ENCODE data around the gene PPP1R16B.

- TF ChIP-seq CTCF (IDR thresholded peaks at IDR 0.05) (no peak), HEYL (CRISPR knock-in tag; IDR thresholded peaks at IDR 0.05) (no peak), POLR2A (IDR thresholded peaks at IDR 0.05; ENCODE audit: low read length) (no peak), SMC3 (IDR thresholded peaks at IDR 0.05) (no peak), REST (IDR thresholded peaks at IDR 0.05) (no peak), RCOR1 (IDR thresholded peaks at IDR 0.05; ENCODE audit: low read depth, low read length) (no peak), ZSCAN20 (CRISPR knock-in tag; IDR thresholded peaks at IDR 0.05) (no peak), ZC3H11A (IDR thresholded peaks at IDR 0.05) (no peak), EP300 (IDR thresholded peaks at IDR 0.05) (no peak), KDM5A (IDR thresholded peaks at IDR 0.05) (no peak)
Observed at GRCh38 chr20:38855356-38855755, 49.9 kb downstream of the PPP1R16B start.

Measured in A549 (cell line).